SK-N-SH (cell line): ENCODE data around the gene SHISA5. TPM values are rescaled to one million over a fixed set of nuclear protein-coding genes. Genes with fewer than 3 reads are reported as not detected.

Experiments used
- CTCF ChIA-PET: fragments of 300-600, 350-600 bp; formaldehyde crosslinking; extraction: SDS; loops from one replicate; lab custom pipeline; 2021; lab: Yijun Ruan, JAX
- POLR2A ChIA-PET: fragments of 350-600 bp; sonication (Branson Sonifier 250); formaldehyde crosslinking; extraction: SDS; loops from one replicate; lab custom pipeline; 2020; ENCODE audit warnings: antibody characterized with exemption, inconsistent platforms; lab: Yijun Ruan, JAX
- DNase-seq: peaks from one replicate; pipeline ENCODE4 v3.0.0; 2012
- H2AFZ ChIP-seq: fragments of 200-600 bp; sonication (generic); 2 replicates; pipeline ENCODE4 v1.8.1; 2016; ENCODE audit warnings: antibody characterized with exemption, mild to moderate bottlenecking, low read depth
- H3F3A ChIP-seq: fragments of 200-600 bp; sonication (generic); replicated peaks from 2 replicates; pipeline ENCODE3; 2016; ENCODE audit warnings: antibody characterized with exemption, mild to moderate bottlenecking; ENCODE audit not compliant: insufficient read depth
- H3K27ac ChIP-seq, 2 experiments: fragments of 200-500 bp in 1 of 2; fragments of 200-600 bp in 1 of 2; sonication (Bioruptor generic) in 1 of 2; sonication (generic), shearing (Covaris generic) in 1 of 2; 2 replicates each; pipeline versions ENCODE4 v1.5.1 to v1.6.1; 2014 to 2016; ENCODE audit warnings: low read depth in 2 of 2, inconsistent platforms in 1 of 2, low read length in 1 of 2, mild to moderate bottlenecking in 1 of 2, mixed read lengths in 1 of 2
- H3K27me3 ChIP-seq: fragments of 200-600 bp; sonication (generic), shearing (Covaris generic); 2 replicates; pipeline ENCODE4 v1.6.1; 2016; ENCODE audit warnings: mixed run types; ENCODE audit not compliant: insufficient read depth
- H3K36me3 ChIP-seq, 2 experiments: fragments of 200-500 bp in 1 of 2; fragments of 200-600 bp in 1 of 2; sonication (Bioruptor generic) in 1 of 2; sonication (generic) in 1 of 2; replicated peaks in 1 of 2; 2 replicates each; pipeline versions ENCODE3 to v1.5.1; 2014 to 2016; ENCODE audit warnings: low read length in 1 of 2, mild to moderate bottlenecking in 1 of 2; ENCODE audit not compliant: insufficient read depth in 2 of 2, control insufficient read depth in 1 of 2
- H3K4me1 ChIP-seq, 2 experiments: fragments of 200-500 bp in 1 of 2; fragments of 200-600 bp in 1 of 2; sonication (Bioruptor generic) in 1 of 2; sonication (generic), shearing (Covaris generic) in 1 of 2; 2 replicates each; pipeline versions ENCODE4 v1.5.1 to v1.6.1; 2014 to 2016; ENCODE audit warnings: low read depth in 1 of 2, low read length in 1 of 2, mixed run types in 1 of 2; ENCODE audit not compliant: insufficient read depth in 2 of 2, control insufficient read depth in 1 of 2
- H3K4me2 ChIP-seq: fragments of 200-600 bp; sonication (generic), shearing (Covaris generic); 2 replicates; pipeline ENCODE4 v1.6.1; 2017; ENCODE audit warnings: mixed run types
- H3K4me3 ChIP-seq, 2 experiments: fragments of 200-500 bp in 1 of 2; fragments of 200-600 bp in 1 of 2; sonication (Bioruptor generic) in 1 of 2; sonication (generic), shearing (Covaris generic) in 1 of 2; 2 replicates each; pipeline versions ENCODE4 v1.5.1 to v1.8.1; 2014 to 2016; ENCODE audit warnings: low read depth in 2 of 2, inconsistent platforms in 1 of 2, low read length in 1 of 2, mild to moderate bottlenecking in 1 of 2, mixed read lengths in 1 of 2, moderate library complexity in 1 of 2
- H3K79me2 ChIP-seq: fragments of 200-600 bp; sonication (generic); 2 replicates; pipeline ENCODE4 v1.8.1; 2017; ENCODE audit warnings: mild to moderate bottlenecking; ENCODE audit not compliant: insufficient read depth
- H3K9ac ChIP-seq: fragments of 200-600 bp; sonication (generic); 2 replicates; pipeline ENCODE4 v1.6.1; 2017; ENCODE audit warnings: mixed run types
- H3K9me2 ChIP-seq: fragments of 200-600 bp; sonication (generic); 2 replicates; pipeline ENCODE4 v1.6.1; 2017; ENCODE audit warnings: mixed run types
- H3K9me3 ChIP-seq: fragments of 200-600 bp; sonication (generic); 2 replicates; pipeline ENCODE4 v1.6.1; 2017; ENCODE audit warnings: mixed run types, mild to moderate bottlenecking, moderate library complexity
- H4K20me1 ChIP-seq: fragments of 200-600 bp; sonication (generic); 2 replicates; pipeline ENCODE4 v1.6.1; 2017; ENCODE audit warnings: mild to moderate bottlenecking, mixed run types; ENCODE audit not compliant: insufficient read depth
- CHD2 ChIP-seq: fragments of 150-350 bp; IDR thresholded peaks from 2 replicates; pipeline ENCODE4 v1.6.1; 2018; ENCODE audit warnings: low read length; ENCODE audit not compliant: partially characterized antibody
- EZH2phosphoT487 ChIP-seq: fragments of 200-600 bp; sonication (generic); IDR thresholded peaks from 2 replicates; pipeline ENCODE4 v1.6.1; 2017; ENCODE audit warnings: low read depth, mixed run types, mild to moderate bottlenecking, antibody characterized with exemption, moderate library complexity, borderline replicate concordance
- FOSL2 ChIP-seq: IDR thresholded peaks from 2 replicates; pipeline ENCODE4 v1.4.0; 2012; ENCODE audit warnings: low read depth, mild to moderate bottlenecking, moderate library complexity, borderline replicate concordance
- FOXM1 ChIP-seq: IDR thresholded peaks from 2 replicates; pipeline ENCODE4 v1.4.0; 2012; ENCODE audit warnings: low read depth, mild to moderate bottlenecking
- GABPA ChIP-seq: IDR thresholded peaks from 2 replicates; pipeline ENCODE4 v1.4.0; 2012; ENCODE audit warnings: low read depth, mild to moderate bottlenecking
- JUND ChIP-seq: IDR thresholded peaks from 2 replicates; pipeline ENCODE4 v1.4.0; 2012
- MEF2A ChIP-seq: IDR thresholded peaks from 2 replicates; pipeline ENCODE4 v1.4.0; 2012; ENCODE audit warnings: low read depth, borderline replicate concordance
- MXI1 ChIP-seq: IDR thresholded peaks from 2 replicates; pipeline ENCODE4 v1.6.1; 2012; ENCODE audit warnings: mild to moderate bottlenecking, low read depth, low read length, improper control_type of control experiment
- NRF1 ChIP-seq: IDR thresholded peaks from 2 replicates; pipeline ENCODE4 v1.6.1; 2012; ENCODE audit warnings: low read depth, mild to moderate bottlenecking, low read length
- RAD21 ChIP-seq: IDR thresholded peaks from 2 replicates; pipeline ENCODE4 v1.6.1; 2012; ENCODE audit warnings: mild to moderate bottlenecking, low read length
- RFX5 ChIP-seq: IDR thresholded peaks from 2 replicates; pipeline ENCODE4 v1.6.1; 2012; ENCODE audit warnings: mild to moderate bottlenecking, improper control_type of control experiment, low read length
- TCF12 ChIP-seq: IDR thresholded peaks from 2 replicates; pipeline ENCODE4 v1.4.0; 2012
- TEAD4 ChIP-seq: IDR thresholded peaks from 2 replicates; pipeline ENCODE4 v1.4.0; 2012; ENCODE audit warnings: mild to moderate bottlenecking, borderline replicate concordance; ENCODE audit not compliant: insufficient read depth
- YY1 ChIP-seq: IDR thresholded peaks from 2 replicates; pipeline ENCODE4 v1.4.0; 2012; ENCODE audit warnings: low read depth, mild to moderate bottlenecking
- WGBS: methylation state at CpG from one replicate; pipeline ENCODE4 v1.1.6; 2017; ENCODE audit warnings: low lambda C conversion rate; 5-methylcytosine and 5-hydroxymethylcytosine counted together
- polyA plus RNA-seq, 3 experiments: library from polyadenylated mRNA; depleted of rRNA; stranded (reverse); fragments of >200 nt; gene quantifications; 2 replicates each; pipeline ENCODE4 v1.2.3, GENCODE V29; 2012
- TF ChIP-seq, protein P1 (sequence below): IDR thresholded peaks from 2 replicates; pipeline ENCODE4 v1.4.0; 2012; ENCODE audit warnings: low read depth, borderline replicate concordance
- TF ChIP-seq, protein P2 (sequence below): fragments of 150-350 bp; IDR thresholded peaks from 2 replicates; pipeline ENCODE4 v1.6.1; 2017; ENCODE audit warnings: antibody characterized with exemption, low read length, low read depth, borderline replicate concordance
- TF ChIP-seq, protein P3 (sequence below): IDR thresholded peaks from 2 replicates; pipeline ENCODE4 v1.4.0; 2012; ENCODE audit warnings: low read depth, borderline replicate concordance

Gene SHISA5
- polyA plus RNA-seq, 1 of the 3 experiments (the other 2 are of a cell fraction) = 194 TPM

DNA sequence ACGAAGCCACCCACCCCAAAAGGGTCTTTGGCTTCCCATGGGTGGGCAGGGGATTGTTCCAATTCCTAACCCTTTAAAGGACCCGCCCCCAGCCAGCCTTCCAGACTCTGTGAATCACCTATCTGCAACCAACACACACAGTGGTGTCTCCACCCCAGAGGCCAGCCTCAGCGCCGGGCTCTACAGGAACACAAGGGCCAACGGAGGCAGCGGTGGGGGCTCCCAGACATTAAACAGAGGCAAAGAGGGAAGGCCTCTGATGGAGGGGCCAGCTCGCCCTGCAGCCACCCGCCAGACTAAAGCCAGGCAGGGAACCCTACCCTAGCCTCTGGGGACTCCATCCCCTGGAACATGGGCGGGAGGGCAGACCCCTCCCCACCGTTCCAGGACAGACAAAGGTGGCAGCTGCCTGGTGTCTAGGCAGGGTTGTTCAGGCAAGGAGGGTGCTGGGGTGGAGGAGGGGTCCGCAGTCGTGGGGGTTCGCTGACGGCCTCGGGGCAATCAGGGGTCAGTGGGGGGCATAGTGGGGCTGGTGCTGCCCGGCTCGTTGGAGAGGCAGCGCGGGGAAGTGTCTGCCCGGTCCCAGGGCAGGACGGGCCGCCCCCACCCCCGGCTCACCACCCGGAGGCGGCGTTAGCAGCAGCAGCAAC is 448 bp downstream of the SHISA5 start:
- Histone ChIP-seq H3K36me3 (no peaks in the 10 kb centered on the region), H3F3A (peaks cover 13% of the 10 kb centered on the region), H3K9ac (peak overlapping the region; percentile 87), H2AFZ (peak overlapping the region; percentile 92), H3K9me3 (no peaks in the 10 kb centered on the region), H3K79me2 (0 out of 2 replicates have a peak, but pooled peaks cover 3% of the 10 kb centered on the region), H3K27me3 (no peaks in the 10 kb centered on the region), H3K4me1 (peaks cover 14 to 43% of the 10 kb centered on the region in 2 experiments; a peak in 2 of 4 replicates), H3K4me3 (peak overlapping the region; percentile 59 to 78), H4K20me1 (no peaks in the 10 kb centered on the region), H3K27ac (peak overlapping the region; percentile 48 to 81; a peak in 3 of 4 replicates), H3K4me2 (peak overlapping the region; percentile 100), H3K9me2 (no peaks in the 10 kb centered on the region)
- CTCF ChIA-PET = interaction anchor here (1.2 to 3.3 kb wide), 4 partner anchors 31 to 68 kb away, joined by 3 to 14 read pairs (median 8); a partner anchor contains a TSS
- TF ChIP-seq TCF12 = no peak
- no peak for TF ChIP-seq FOSL2
- TF ChIP-seq, protein P1, sequence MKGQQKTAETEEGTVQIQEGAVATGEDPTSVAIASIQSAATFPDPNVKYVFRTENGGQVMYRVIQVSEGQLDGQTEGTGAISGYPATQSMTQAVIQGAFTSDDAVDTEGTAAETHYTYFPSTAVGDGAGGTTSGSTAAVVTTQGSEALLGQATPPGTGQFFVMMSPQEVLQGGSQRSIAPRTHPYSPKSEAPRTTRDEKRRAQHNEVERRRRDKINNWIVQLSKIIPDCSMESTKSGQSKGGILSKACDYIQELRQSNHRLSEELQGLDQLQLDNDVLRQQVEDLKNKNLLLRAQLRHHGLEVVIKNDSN = no peak
- TF ChIP-seq RAD21 = no peak
- TF ChIP-seq NRF1 = no peak
- no peak for TF ChIP-seq RFX5
- no peak for TF ChIP-seq JUND
- TF ChIP-seq, protein P2, sequence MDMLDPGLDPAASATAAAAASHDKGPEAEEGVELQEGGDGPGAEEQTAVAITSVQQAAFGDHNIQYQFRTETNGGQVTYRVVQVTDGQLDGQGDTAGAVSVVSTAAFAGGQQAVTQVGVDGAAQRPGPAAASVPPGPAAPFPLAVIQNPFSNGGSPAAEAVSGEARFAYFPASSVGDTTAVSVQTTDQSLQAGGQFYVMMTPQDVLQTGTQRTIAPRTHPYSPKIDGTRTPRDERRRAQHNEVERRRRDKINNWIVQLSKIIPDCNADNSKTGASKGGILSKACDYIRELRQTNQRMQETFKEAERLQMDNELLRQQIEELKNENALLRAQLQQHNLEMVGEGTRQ = no peak
- no peak for TF ChIP-seq GABPA
- no peak for TF ChIP-seq TEAD4
- no peak for TF ChIP-seq EZH2phosphoT487
- TF ChIP-seq MXI1 = no peak
- no peak for TF ChIP-seq FOXM1
- TF ChIP-seq YY1 = no peak
- TF ChIP-seq CHD2 = no peak
- TF ChIP-seq, protein P3, sequence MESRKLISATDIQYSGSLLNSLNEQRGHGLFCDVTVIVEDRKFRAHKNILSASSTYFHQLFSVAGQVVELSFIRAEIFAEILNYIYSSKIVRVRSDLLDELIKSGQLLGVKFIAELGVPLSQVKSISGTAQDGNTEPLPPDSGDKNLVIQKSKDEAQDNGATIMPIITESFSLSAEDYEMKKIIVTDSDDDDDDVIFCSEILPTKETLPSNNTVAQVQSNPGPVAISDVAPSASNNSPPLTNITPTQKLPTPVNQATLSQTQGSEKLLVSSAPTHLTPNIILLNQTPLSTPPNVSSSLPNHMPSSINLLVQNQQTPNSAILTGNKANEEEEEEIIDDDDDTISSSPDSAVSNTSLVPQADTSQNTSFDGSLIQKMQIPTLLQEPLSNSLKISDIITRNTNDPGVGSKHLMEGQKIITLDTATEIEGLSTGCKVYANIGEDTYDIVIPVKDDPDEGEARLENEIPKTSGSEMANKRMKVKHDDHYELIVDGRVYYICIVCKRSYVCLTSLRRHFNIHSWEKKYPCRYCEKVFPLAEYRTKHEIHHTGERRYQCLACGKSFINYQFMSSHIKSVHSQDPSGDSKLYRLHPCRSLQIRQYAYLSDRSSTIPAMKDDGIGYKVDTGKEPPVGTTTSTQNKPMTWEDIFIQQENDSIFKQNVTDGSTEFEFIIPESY = no peak
- TF ChIP-seq MEF2A = no peak
- DNase-seq = no peak
- 58% methylated on average over 9 of the region's 26 CpGs for WGBS
- POLR2A ChIA-PET = interaction anchor here (1.0 to 2.4 kb wide), 3 partner anchors 31 to 40 kb away, joined by 3 to 9 read pairs (median 6); no protein-coding TSS in a partner anchor
